GM19099 (cell line): ENCODE measurements around the gene ZRANB1.

Experiments used
- POLR2A ChIP-seq: IDR thresholded peaks from 3 replicates; pipeline ENCODE4 v1.6.1; 2011; ENCODE audit warnings: low read depth; ENCODE audit not compliant: insufficient read length; ENCODE audit errors: extremely low read depth

Gene ZRANB1

DNA sequence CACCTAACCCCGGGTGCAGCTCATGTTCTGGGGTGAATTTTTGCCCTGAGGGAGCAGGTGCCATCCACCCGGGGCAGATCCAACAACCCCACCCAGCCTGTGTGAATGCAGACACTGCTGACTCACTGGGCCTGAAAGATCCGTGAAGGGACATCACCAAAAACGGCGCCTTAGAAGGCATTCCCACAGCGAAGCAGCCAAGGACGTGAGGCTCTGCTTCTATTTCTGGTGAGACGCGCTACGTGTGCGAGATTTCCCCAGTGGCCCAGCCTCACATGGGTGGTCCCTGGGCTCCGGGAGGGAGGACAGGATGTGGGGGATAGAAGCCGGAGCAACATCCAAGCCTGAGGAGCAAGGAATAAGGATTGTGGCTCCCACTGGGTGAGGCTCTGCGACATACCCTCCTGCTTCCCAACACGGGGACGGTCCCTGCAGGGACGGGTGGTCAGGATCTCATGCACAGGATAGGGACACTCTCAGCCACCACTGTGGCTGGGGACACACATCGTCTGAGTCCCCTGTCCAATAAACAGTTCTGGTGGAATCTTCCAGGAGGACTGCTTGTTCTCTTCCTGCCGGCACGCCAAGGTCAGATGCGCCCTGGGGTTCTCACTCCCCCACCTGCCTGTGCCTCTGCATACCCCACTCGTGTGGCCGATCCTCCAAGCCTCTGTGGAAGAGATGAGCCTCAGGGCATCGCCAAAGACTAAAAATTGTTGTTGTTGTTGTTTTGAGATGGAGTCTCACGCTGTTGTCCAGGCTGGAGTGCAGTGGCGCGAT, 70.2 kb downstream of the ZRANB1 start:
- TF ChIP-seq POLR2A, result no peak

DNA sequence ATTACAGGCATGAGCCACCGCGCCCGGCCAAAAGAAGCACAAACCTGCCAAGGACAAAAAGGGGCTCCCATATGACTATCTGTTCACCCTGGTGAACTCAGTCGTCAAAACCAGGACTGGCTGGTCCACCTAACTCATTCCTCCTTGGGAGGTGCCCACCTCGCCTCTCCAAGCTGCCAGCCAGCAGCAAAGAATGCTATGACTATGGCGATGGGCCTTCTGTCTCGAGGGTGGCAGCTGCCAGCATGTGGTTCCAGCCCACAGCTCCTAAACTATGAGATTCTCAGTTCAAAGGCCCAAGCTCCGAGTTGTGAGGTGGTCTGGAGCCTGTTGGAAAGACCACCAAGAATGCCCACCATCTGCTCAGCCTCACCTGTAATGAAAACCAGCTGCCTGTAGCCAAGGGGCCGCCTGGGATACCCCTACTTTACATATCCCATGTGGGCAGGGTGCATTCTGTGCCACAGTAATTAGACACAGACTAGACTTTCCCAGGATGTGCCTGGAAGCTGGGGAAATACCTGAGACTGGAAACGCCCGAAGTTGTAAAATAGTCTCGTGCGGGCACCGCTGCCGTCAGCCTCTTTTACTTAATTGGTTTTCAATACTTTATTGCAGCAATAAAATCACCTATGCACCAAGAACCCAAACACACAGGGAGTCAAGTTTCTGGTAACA, 71.1 kb downstream of the ZRANB1 start:
- no peak for TF ChIP-seq POLR2A

DNA sequence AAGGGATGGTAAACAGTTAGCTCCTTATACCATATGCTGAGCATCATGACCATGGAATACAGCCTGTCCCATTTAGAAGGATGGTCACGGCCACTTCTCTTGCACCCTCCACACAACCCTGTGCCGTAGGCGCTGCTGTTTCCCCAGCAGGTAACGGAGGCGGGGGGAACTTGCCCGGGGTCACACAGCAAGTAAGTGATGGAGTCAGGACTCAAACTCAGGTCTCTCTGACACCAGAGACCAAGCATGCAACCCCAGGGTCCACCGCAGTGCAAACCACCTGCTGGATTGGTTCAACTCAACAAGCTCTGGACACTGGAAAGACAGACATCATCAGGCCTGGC, 71.6 kb downstream of the ZRANB1 start:
- TF ChIP-seq POLR2A, result no peak

DNA sequence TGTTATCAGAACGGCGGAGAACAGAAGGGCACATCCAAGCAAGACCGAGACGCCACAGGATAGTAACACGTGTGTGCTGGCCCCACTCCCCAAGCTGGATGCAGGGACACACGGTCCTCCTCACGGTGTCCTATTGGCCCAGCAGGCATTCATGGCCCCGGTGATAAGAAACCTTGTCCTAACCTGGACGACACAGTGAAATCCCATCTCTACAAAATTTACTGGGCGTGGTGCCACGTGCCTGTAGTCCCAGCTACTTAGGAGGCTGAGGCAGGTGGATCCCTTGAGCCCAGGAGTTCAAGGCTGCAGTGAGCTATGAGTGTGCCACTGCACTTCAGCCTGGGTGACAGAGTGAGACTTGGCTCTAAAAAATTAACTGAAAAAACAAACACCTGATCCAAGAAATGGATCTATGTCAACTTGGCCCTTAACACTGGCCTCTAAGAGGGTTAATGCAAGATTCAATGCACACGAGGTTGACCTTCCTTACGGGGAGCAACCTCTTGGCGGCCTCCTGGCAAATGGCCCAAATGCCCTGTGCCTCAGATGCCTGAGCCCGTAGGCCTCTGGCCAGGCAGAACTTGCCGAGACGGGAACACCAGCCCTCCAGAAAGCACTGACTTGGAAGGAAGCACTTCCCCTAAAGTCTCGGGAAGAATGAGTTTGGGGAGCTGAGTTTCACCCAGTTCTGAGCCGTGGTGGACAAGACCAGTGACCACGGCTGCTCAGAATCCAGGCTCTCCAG, 72.3 kb downstream of the ZRANB1 start:
- no peak for TF ChIP-seq POLR2A

DNA sequence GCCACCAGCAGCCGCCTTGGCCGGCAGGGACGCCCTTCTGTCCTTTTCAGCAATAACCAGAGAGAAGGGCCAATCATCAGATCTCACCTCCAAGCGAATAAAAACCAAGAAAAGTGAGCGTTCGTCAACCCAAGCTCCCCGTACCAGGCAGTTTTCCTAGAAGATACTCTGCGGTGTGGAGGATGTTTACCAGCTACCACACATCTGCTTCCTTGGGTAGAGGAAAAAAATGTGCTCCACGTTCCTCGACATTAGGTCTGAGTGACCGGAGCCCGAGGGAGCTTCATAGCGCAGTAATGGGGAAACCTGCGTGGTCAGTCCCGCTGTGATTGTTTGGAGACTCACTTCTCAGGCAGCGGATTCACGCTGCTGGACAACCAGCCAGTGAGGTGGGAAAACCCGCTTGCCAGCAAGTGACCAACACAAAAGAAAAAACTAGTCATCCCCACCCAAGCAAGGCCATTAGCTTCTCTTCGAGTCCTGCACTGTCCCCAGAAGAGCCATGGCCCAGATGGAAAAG, 73.0 kb downstream of the ZRANB1 start:
- no peak for TF ChIP-seq POLR2A

GRCh38 chr10:125015356-125015944, 73.5 kb downstream of the ZRANB1 start:
- TF ChIP-seq POLR2A, result no peak

DNA sequence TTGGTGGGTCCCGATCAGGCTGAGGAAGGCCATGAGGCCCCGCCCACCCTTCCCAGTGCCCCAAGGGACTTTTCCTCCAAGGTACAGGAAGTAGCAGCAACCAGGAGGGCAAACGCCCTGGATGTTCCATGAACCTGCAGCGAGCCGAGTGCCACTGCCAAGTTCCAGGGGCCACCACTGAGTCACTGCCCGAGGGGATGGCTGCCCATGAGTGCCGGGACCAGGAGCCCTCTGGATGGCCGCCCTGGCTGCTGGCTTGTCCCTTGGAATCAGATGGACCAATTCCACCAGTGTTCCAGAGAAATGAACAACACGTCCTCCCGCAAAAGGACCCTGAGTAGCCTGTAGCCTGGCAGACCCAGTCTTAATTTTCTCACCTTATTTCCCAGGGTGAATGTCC, 74.2 kb downstream of the ZRANB1 start:
- no peak for TF ChIP-seq POLR2A

DNA sequence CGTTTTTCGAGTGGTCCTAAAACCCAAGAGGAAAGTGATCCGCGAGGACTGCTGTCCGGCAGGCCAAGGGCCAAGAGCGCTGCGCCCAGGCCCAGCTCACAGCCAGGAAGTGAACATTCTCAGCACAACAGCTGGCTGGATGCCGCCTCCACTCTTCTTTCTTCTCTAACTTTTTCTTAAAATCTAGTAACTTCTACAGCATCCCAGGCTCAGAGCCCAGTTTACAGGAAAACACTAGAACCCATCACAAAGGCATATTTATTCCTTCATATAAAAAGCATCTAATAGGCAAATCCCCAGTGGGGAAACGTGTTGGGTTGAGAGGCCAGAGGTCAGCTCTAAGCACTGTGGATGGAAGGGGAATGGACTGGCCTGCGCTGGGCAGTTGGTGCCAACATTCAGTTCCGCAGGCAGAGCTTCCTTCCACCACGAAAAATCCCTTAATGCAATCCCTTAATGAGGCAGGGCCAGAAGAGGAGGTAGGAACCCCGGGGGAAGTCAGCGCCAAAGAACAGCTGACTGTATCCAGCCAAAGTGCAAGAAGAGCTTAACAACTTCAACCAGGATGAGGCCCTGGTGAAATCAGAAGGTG, 74.8 kb downstream of the ZRANB1 start:
- TF ChIP-seq POLR2A, result no peak

GRCh38 chr10:125017547-125018298, 75.8 kb downstream of the ZRANB1 start:
- no peak for TF ChIP-seq POLR2A

- no peak for TF ChIP-seq POLR2A
Observed at GRCh38 chr10:125018576-125019143, 76.7 kb downstream of the ZRANB1 start.

- TF ChIP-seq POLR2A, result no peak
Observed at GRCh38 chr10:125020386-125020785, 78.5 kb downstream of the ZRANB1 start.

- no peak for TF ChIP-seq POLR2A
Observed at GRCh38 chr10:125020871-125021270, 78.9 kb downstream of the ZRANB1 start.

- no peak for TF ChIP-seq POLR2A
Observed at GRCh38 chr10:125021686-125022344, 79.9 kb downstream of the ZRANB1 start.
